Measurements from ENCODE around the gene LYPD4. TPM values are rescaled to one million over a fixed set of nuclear protein-coding genes. Genes with fewer than 3 reads are reported as not detected.

The LYPD4 gene, protein sequence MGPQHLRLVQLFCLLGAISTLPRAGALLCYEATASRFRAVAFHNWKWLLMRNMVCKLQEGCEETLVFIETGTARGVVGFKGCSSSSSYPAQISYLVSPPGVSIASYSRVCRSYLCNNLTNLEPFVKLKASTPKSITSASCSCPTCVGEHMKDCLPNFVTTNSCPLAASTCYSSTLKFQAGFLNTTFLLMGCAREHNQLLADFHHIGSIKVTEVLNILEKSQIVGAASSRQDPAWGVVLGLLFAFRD
- total RNA-seq, result not detected
- not detected for polyA plus RNA-seq (ENCODE audit: insufficient read length in 6 of 6)
- long read RNA-seq, donor 1, result 0 reads
- long read RNA-seq, donor 2, result 0 reads
- long read RNA-seq, donor 3, partial matches to known transcripts, result 2,837 of 5,457 reads
- long read RNA-seq, donor 3, other reads (novel, unspliced or antisense), result 2,620 of 5,457 reads
- long read RNA-seq, donor 4, result 0 reads
- long read RNA-seq, donor 5, result 0 reads
- long read RNA-seq, donor 6, result 0 reads
- long read RNA-seq, donor 7, result 0 reads
- long read RNA-seq, donor 8, result 0 reads
- long read RNA-seq, donor 9, result 0 reads
- long read RNA-seq, donor 10, result 0 reads
- long read RNA-seq, donor 11, result 0 reads
- long read RNA-seq, donor 12, result 0 reads

DNA sequence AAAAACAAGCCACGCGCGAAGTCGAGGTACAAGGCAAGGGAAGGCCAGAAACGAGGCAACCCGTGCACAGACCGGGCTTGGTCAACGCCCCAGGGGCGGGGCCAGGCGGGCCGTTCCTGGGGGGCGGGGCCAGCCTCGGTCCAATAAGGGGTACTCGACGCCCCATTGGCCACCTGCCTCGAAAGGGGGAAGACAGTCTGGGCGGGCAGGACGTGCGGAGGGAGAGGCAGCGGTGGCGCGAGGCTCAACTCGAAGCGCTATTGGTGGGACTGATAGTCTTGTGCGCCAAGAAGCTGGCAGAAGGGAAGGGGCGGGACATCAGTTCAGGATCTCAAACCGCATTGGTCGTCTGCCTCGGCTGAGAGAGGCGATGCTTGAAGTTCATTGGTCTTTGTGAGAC is at the start of gene LYPD4:
LYPD4 (minus strand) TSS at position 83 of the 400 bp plus-strand sequence. CDS start 5,398 bp downstream, outside the sequence.
- Histone ChIP-seq H3K9me3 (no peaks in the 10 kb centered on the region), H3K4me1 (peaks cover 0 to 3% of the 10 kb centered on the region in 2 donors), H3K27ac (no peak within 1 kb of the TSS), H3K27me3 (peaks cover 0 to 29% of the 10 kb centered on the region in 2 donors), H3K36me3 (no peaks in the 10 kb centered on the region), H3K4me3 (no peak within 1 kb of the TSS)
- intact Hi-C loops (cut with DNase I), result no loop called here
- ATAC-seq (no peak), DNase-seq (no peak)
- TF ChIP-seq, protein P1, sequence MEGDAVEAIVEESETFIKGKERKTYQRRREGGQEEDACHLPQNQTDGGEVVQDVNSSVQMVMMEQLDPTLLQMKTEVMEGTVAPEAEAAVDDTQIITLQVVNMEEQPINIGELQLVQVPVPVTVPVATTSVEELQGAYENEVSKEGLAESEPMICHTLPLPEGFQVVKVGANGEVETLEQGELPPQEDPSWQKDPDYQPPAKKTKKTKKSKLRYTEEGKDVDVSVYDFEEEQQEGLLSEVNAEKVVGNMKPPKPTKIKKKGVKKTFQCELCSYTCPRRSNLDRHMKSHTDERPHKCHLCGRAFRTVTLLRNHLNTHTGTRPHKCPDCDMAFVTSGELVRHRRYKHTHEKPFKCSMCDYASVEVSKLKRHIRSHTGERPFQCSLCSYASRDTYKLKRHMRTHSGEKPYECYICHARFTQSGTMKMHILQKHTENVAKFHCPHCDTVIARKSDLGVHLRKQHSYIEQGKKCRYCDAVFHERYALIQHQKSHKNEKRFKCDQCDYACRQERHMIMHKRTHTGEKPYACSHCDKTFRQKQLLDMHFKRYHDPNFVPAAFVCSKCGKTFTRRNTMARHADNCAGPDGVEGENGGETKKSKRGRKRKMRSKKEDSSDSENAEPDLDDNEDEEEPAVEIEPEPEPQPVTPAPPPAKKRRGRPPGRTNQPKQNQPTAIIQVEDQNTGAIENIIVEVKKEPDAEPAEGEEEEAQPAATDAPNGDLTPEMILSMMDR (IDR thresholded peaks at IDR 0.05), result no peak

- ATAC-seq (no peak), DNase-seq (no peak)
- no peaks in the 10 kb centered on the region for H3K27me3 ChIP-seq
- no peak overlapping the region for H3K27ac ChIP-seq
- peaks cover 0 to 3% of the 10 kb centered on the region in 2 donors for H3K4me1 ChIP-seq
- H3K36me3 ChIP-seq, result peaks cover 0 to 89% of the 10 kb centered on the region in 2 donors
- no peak overlapping the region for H3K4me3 ChIP-seq
- no peaks in the 10 kb centered on the region for H3K9me3 ChIP-seq
- TF ChIP-seq, protein P1 (IDR thresholded peaks at IDR 0.05), result no peak
- intact Hi-C loops (cut with DNase I), result no loop called here
Measured at GRCh38 chr19:41893899-41894298, 49.4 kb upstream of the LYPD4 start.

DNA sequence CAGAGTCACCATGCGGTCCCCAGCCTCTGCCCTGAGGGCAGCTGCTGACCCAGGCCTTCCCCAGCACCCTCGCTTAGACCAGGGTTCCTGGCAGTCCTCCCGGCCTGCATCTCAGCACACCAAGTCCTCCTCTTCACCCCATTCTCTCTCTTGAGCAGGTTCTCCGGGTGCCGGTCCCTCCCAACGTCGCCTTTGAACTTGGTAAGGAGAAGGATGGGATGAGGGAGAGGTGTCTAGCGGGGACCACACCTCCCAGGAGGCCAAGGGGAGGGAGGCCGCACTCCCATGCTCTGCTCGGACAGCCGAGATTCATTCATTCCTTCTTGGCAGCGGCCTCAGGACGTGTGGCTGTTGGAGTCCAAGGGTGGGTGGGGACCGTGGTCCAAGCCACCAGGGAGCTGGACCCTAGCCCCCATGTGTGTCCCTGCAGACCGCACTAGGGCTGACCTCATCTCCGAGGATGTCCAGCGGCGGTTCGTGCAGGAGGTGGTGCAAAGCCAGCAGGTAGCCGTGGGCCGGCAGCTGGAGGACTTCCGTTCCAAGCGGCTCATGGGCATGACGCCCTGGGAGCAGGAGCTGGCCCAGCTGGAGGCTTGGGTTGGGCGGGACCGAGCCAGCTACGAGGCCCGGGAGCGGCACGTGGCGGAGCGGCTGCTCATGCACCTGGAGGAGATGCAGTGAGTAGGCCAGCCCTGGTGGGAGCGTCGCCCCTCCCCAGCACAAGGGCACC is 47.9 kb upstream of the LYPD4 start:
- intact Hi-C loops (cut with DNase I), result no loop called here
- no peak overlapping the region for H3K27ac ChIP-seq
- H3K4me3 ChIP-seq, result no peak overlapping the region
- H3K4me1 ChIP-seq, result peaks cover 0 to 18% of the 10 kb centered on the region in 2 donors
- TF ChIP-seq, protein P1 (IDR thresholded peaks at IDR 0.05), result no peak
- peak in 1 of 4 donors; percentile 74 for DNase-seq
- no peak for ATAC-seq
- peaks cover 0 to 86% of the 10 kb centered on the region in 2 donors for H3K36me3 ChIP-seq
- no peaks in the 10 kb centered on the region for H3K27me3 ChIP-seq
- no peaks in the 10 kb centered on the region for H3K9me3 ChIP-seq

DNA sequence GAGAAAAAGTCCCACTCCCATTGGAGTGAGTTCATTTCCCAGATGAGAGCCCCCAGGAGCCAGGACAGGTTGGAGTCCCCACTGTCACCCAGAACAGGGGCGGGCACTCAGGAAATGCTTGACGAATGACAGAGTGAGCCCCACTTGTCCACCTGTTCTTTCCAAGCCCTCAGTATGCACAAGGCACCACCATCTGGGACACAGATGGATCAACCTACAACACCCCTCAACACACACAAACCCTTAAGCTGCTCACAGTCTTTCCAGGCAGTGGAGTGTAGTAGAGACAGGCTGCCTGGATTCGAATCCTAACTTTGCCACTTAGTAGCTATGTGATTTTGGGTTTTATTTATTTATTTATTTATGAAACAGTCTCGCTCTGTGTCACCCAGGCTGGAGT is 46.5 kb upstream of the LYPD4 start:
- no peak overlapping the region for H3K27ac ChIP-seq
- intact Hi-C loops (cut with DNase I), result no loop called here
- H3K4me1 ChIP-seq, result peaks cover 14 to 32% of the 10 kb centered on the region in 2 donors
- H3K9me3 ChIP-seq, result no peaks in the 10 kb centered on the region
- TF ChIP-seq, protein P1 (IDR thresholded peaks at IDR 0.05), result no peak
- no peak overlapping the region for H3K4me3 ChIP-seq
- no peaks in the 10 kb centered on the region for H3K27me3 ChIP-seq
- no peak for ATAC-seq
- DNase-seq, result no peak
- H3K36me3 ChIP-seq, result peaks cover 0 to 75% of the 10 kb centered on the region in 2 donors

DNA sequence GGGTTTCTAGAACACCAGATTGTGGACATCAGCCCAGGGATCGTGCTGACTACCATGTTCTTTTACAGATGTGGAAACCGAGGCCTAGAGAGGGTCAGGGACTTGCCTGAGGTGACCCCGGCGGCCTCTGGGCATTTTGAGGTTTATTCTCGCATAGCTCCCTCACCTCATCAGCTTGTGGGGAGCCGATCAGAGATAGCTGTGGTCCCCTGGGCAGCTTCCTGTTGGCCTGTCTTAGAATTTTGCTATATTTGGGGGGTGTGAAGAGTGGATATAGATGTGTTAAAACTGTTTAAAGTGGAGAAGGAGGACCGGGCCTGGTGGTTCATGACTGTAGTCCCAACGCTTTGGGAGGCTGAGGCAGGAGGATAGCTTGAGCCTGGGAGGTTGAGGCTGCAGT is 45.4 kb upstream of the LYPD4 start:
- Histone ChIP-seq H3K27ac (no peak overlapping the region), H3K4me1 (peaks cover 17 to 43% of the 10 kb centered on the region in 2 donors), H3K36me3 (peaks cover 0 to 71% of the 10 kb centered on the region in 2 donors), H3K27me3 (no peaks in the 10 kb centered on the region), H3K4me3 (no peak overlapping the region), H3K9me3 (no peaks in the 10 kb centered on the region)
- ATAC-seq (no peak), DNase-seq (no peak)
- intact Hi-C loops (cut with DNase I), result no loop called here
- TF ChIP-seq, protein P1 (IDR thresholded peaks at IDR 0.05), result no peak
